ENCODE results near the gene HP. TPM values are rescaled to one million over a fixed set of nuclear protein-coding genes. Genes with fewer than 3 reads are reported as not detected.

HP gene
- total and polyA plus RNA-seq, 2 of the 4 experiments (the other 2 are of a cell fraction) = not detected

DNA sequence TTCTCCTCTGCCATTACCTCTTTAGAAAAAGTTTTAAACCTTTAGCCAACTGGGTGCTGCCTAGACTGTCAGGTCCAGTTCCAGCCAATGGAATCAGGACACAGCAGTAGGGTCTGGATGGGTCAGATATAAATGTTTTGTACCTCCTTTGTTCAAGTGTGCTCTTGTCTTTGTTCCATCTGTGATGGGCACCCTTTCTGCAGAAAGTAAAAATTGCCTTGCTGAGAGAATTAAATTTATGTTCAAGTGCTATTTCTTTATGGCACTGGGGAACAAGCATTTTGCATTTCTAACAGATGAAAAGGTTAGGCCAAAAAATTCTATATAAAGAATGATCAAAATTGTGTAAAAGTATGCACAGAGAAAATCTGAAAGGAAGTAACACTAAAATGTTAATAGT is 5.2 kb upstream of the HP start:
- Histone ChIP-seq H3K36me3 (ENCODE audit: control insufficient read depth, insufficient read depth, low read length) (no peaks in the 10 kb centered on the region), H2AK9ac (replicated peaks; ENCODE audit: low read depth, low read length, poor library complexity) (no peak overlapping the region), H3K4ac (ENCODE audit: low read depth, low read length) (no peak overlapping the region), H2BK5ac (ENCODE audit: low read depth, low read length, poor library complexity, severe bottlenecking) (no peak overlapping the region), H3K79me1 (ENCODE audit: low read depth in 1 of 2, low read length in 2 of 2) (no peaks in the 10 kb centered on the region), H3K4me2 (ENCODE audit: low read depth, low read length) (no peak overlapping the region), H3K9me3 (ENCODE audit: control insufficient read depth, insufficient read depth, low read length) (no peaks in the 10 kb centered on the region), H2AFZ (replicated peaks; ENCODE audit: low read length, poor library complexity) (no peak overlapping the region), H4K5ac (ENCODE audit: low read depth, low read length) (no peak overlapping the region), H2BK20ac (ENCODE audit: low read depth, low read length) (no peak overlapping the region), H3K27ac (ENCODE audit: insufficient read depth, low read length) (no peak overlapping the region), H2AK5ac (ENCODE audit: low read depth, low read length) (no peak overlapping the region), H4K8ac (ENCODE audit: low read depth in 2 of 2, low read length in 2 of 2) (no peak overlapping the region), H3K4me3 (ENCODE audit: insufficient read depth, low read depth, low read length) (no peak overlapping the region), H3K23ac (ENCODE audit: low read depth, low read length) (no peak overlapping the region), H3K14ac (replicated peaks; ENCODE audit: low read depth, low read length) (no peak overlapping the region), H4K91ac (ENCODE audit: insufficient read depth, low read depth, low read length) (no peak overlapping the region), H4K20me1 (ENCODE audit: insufficient read depth, low read length) (no peaks in the 10 kb centered on the region), H3K27me3 (ENCODE audit: control insufficient read depth, insufficient read depth, low read length) (no peaks in the 10 kb centered on the region), H3K56ac (ENCODE audit: extremely low read depth, insufficient read depth, low read length) (no peak overlapping the region), H2BK120ac (ENCODE audit: low read depth, low read length) (no peak overlapping the region), H3K9me1 (ENCODE audit: insufficient read depth, low read length) (no peaks in the 10 kb centered on the region), H3K4me1 (ENCODE audit: control insufficient read depth, insufficient read depth, low read length) (no peaks in the 10 kb centered on the region), H2BK15ac (ENCODE audit: low read depth, low read length) (no peak overlapping the region), H3K9ac (ENCODE audit: low read depth, low read length) (no peak overlapping the region), H3K18ac (ENCODE audit: low read depth, low read length) (no peak overlapping the region)
- in situ Hi-C loops (cut with MboI; ENCODE audit: low sequenced_read_pairs) = no loop called here
- BruUV-seq (replicated peaks) = no TSS peak
- intact Hi-C loops (cut with micrococcal nuclease) = no loop called here
- TF ChIP-seq FOS (IDR thresholded peaks at IDR 0.05; ENCODE audit: low read depth, low read length) (no peak), POLR2A (IDR thresholded peaks at IDR 0.05; ENCODE audit: low read depth, low read length) (no peak), SMC3 (IDR thresholded peaks at IDR 0.05; ENCODE audit: low read depth, low read length) (no peak), CEBPB (IDR thresholded peaks at IDR 0.05; ENCODE audit: low read depth, low read length) (no peak), MXI1 (IDR thresholded peaks at IDR 0.05; ENCODE audit: borderline replicate concordance, low read depth, low read length) (no peak), RAD21 (IDR thresholded peaks at IDR 0.05; ENCODE audit: low read length) (no peak)
- TF ChIP-seq, protein P1, sequence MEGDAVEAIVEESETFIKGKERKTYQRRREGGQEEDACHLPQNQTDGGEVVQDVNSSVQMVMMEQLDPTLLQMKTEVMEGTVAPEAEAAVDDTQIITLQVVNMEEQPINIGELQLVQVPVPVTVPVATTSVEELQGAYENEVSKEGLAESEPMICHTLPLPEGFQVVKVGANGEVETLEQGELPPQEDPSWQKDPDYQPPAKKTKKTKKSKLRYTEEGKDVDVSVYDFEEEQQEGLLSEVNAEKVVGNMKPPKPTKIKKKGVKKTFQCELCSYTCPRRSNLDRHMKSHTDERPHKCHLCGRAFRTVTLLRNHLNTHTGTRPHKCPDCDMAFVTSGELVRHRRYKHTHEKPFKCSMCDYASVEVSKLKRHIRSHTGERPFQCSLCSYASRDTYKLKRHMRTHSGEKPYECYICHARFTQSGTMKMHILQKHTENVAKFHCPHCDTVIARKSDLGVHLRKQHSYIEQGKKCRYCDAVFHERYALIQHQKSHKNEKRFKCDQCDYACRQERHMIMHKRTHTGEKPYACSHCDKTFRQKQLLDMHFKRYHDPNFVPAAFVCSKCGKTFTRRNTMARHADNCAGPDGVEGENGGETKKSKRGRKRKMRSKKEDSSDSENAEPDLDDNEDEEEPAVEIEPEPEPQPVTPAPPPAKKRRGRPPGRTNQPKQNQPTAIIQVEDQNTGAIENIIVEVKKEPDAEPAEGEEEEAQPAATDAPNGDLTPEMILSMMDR (conservative IDR thresholded peaks at IDR 0.05; ENCODE audit: low read depth, low read length) = no peak
- CTCF ChIA-PET = no interaction called here
- dilution Hi-C loops (cut with HindIII; ENCODE audit: low sequenced_read_pairs, unreplicated experiment) = no loop called here
- POLR2A ChIA-PET (ENCODE audit: unreplicated experiment) = no interaction called here
- ATAC-seq (ENCODE audit: low read depth) (no peak), DNase-seq (no peak)

Measured in IMR-90 (cell line).